Fibroblast of pulmonary artery (primary cell): ENCODE measurements around the gene CDH23.

Source experiments
- DNase-seq: peaks from one replicate; pipeline ENCODE4 v3.0.0-alpha.2; 2010; ENCODE audit warnings: low read depth
- H3K4me3 ChIP-seq: replicated peaks from 2 replicates; pipeline ENCODE4 v1.5.1; 2011; ENCODE audit warnings: low read depth, mild to moderate bottlenecking, control low read depth, low read length, moderate library complexity
- CTCF ChIP-seq: IDR thresholded peaks from 2 replicates; pipeline ENCODE4 v1.5.1; 2011; ENCODE audit warnings: mild to moderate bottlenecking, control low read depth, low read length, inconsistent platforms; ENCODE audit errors: missing control alignments

The CDH23 gene

GRCh38 chr10:71368176-71368575 is 28.5 kb upstream of the CDH23 start:
- no peak for DNase-seq
- H3K4me3 ChIP-seq: no peak overlapping the region
- TF ChIP-seq CTCF: no peak

- no peak for TF ChIP-seq CTCF
- H3K4me3 ChIP-seq: no peak overlapping the region
Observed at GRCh38 chr10:71368643-71369042, 28.1 kb upstream of the CDH23 start.

GRCh38 chr10:71369602-71370001 is 27.1 kb upstream of the CDH23 start:
- DNase-seq: no peak
- no peak overlapping the region for H3K4me3 ChIP-seq
- no peak for TF ChIP-seq CTCF

More at GRCh38 chr10:71368643-71369042, 28.1 kb upstream of the CDH23 start:
- no peak for DNase-seq

- no peak for DNase-seq
Observed at GRCh38 chr10:71370031-71370430, 26.7 kb upstream of the CDH23 start.

GRCh38 chr10:71371750-71372166 is 25.0 kb upstream of the CDH23 start:
- H3K4me3 ChIP-seq: no peak overlapping the region
- no peak for TF ChIP-seq CTCF
- no peak for DNase-seq

More at GRCh38 chr10:71370031-71370430, 26.7 kb upstream of the CDH23 start:
- no peak for TF ChIP-seq CTCF
- no peak overlapping the region for H3K4me3 ChIP-seq

GRCh38 chr10:71372882-71373495 is 23.7 kb upstream of the CDH23 start:
- no peak for TF ChIP-seq CTCF
- H3K4me3 ChIP-seq: no peak overlapping the region
- no peak for DNase-seq
